GM12878 (cell line): ENCODE data around the gene ATXN1. TPM values are rescaled to one million over a fixed set of nuclear protein-coding genes. Genes with fewer than 3 reads are reported as not detected.

ENCODE experiments used
- ATAC-seq: fragments of 200-7000 bp; cut with Tn5 transposase; 3 replicates; pipeline ENCODE4 v1.9.1; 2020; ENCODE audit warnings: mild to moderate bottlenecking, moderate library complexity
- BruUV-seq: library from RNA; stranded (reverse); fragments of 400-500 nt; replicated peaks from 2 replicates; lab custom pipeline; 2021; lab: Mats Ljungman, UMichigan
- CTCF ChIA-PET: fragments of 300-600 bp; sonication (Branson Sonifier 250); formaldehyde crosslinking; extraction: SDS; loops from one replicate; lab custom pipeline; 2021; ENCODE audit warnings: inconsistent platforms; lab: Yijun Ruan, JAX
- POLR2A ChIA-PET: fragments of 350-600 bp; formaldehyde crosslinking; extraction: SDS; loops from one replicate; lab custom pipeline; 2021; ENCODE audit warnings: inconsistent platforms; lab: Charles Lee
- RAD21 ChIA-PET: fragments of 300-600 bp; sonication (Branson Sonifier 250); formaldehyde crosslinking; loops from one replicate; lab custom pipeline; 2023; ENCODE audit warnings: antibody characterized with exemption; ENCODE audit not compliant: unreplicated experiment; lab: Charles Lee
- SMC1A ChIA-PET: fragments of 300-600 bp; sonication (Branson Sonifier 250); formaldehyde crosslinking; loops from one replicate; lab custom pipeline; 2023; ENCODE audit not compliant: unreplicated experiment, uncharacterized antibody; lab: Charles Lee
- DNase-seq: peaks from one replicate; pipeline ENCODE4 v3.0.0-alpha.2; 2011; ENCODE audit warnings: low read depth, low spot score
- FAIRE-seq: peaks from 3 replicates; lab custom pipeline; 2011; peaks lifted over from hg19 to GRCh38; lab: Jason Lieb, UNC
- H2AFZ ChIP-seq: 2 replicates; pipeline ENCODE4 v1.6.0; 2011; ENCODE audit warnings: low read depth, low read length, control low read depth; ENCODE audit not compliant: control insufficient read depth
- H3K27ac ChIP-seq: 2 replicates; pipeline ENCODE4 v1.5.1; 2011; ENCODE audit warnings: control low read depth; ENCODE audit not compliant: control insufficient read depth, insufficient read depth
- H3K27me3 ChIP-seq, 2 experiments: replicated peaks in 1 of 2; 2 replicates each; pipeline versions ENCODE4 v1.6.0 to v1.6.1; 2011; ENCODE audit warnings: low read length in 1 of 2; ENCODE audit not compliant: control insufficient read depth in 2 of 2, insufficient read depth in 2 of 2
- H3K36me3 ChIP-seq, 2 experiments: 2 replicates each; pipeline ENCODE4 v1.5.1; 2011; ENCODE audit warnings: low read length in 1 of 2; ENCODE audit not compliant: control insufficient read depth in 2 of 2, insufficient read depth in 2 of 2
- H3K4me1 ChIP-seq: 2 replicates; pipeline ENCODE4 v1.6.1; 2011; ENCODE audit warnings: mild to moderate bottlenecking, low read length, moderate library complexity, mixed read lengths; ENCODE audit not compliant: control insufficient read depth, insufficient read depth
- H3K4me2 ChIP-seq: 2 replicates; pipeline ENCODE4 v1.6.0; 2011; ENCODE audit warnings: control low read depth; ENCODE audit not compliant: control insufficient read depth, insufficient read depth
- H3K4me3 ChIP-seq: fragments of 200-600 bp; sonication (generic); 2 replicates; pipeline ENCODE4 v1.5.1; 2016
- H3K79me2 ChIP-seq: 2 replicates; pipeline ENCODE4 v1.6.0; 2011; ENCODE audit warnings: low read length; ENCODE audit not compliant: control insufficient read depth, insufficient read depth
- H3K9ac ChIP-seq: 2 replicates; pipeline ENCODE4 v1.8.0; 2011; ENCODE audit warnings: low read length, control low read depth, mixed read lengths; ENCODE audit not compliant: control insufficient read depth, insufficient read depth
- H3K9me3 ChIP-seq: replicated peaks from 3 replicates; pipeline ENCODE4 v1.5.1; 2011; ENCODE audit warnings: mild to moderate bottlenecking, low read length; ENCODE audit not compliant: control insufficient read depth, insufficient read depth
- H4K20me1 ChIP-seq: 2 replicates; pipeline ENCODE4 v1.6.0; 2011; ENCODE audit not compliant: control insufficient read depth, insufficient read depth
- JUNB ChIP-seq: IDR thresholded peaks from 2 replicates; pipeline ENCODE4 v1.6.1; 2016; ENCODE audit warnings: antibody characterized with exemption, mild to moderate bottlenecking
- NBN ChIP-seq: fragments of 450-650 bp; IDR thresholded peaks from 2 replicates; pipeline ENCODE4 v1.6.1; 2016
- NFYA ChIP-seq: IDR thresholded peaks from 2 replicates; pipeline ENCODE4 v1.6.1; 2011; ENCODE audit warnings: low read depth, mild to moderate bottlenecking, low read length, improper control_type of control experiment, borderline replicate concordance
- TBL1XR1 ChIP-seq: IDR thresholded peaks from 2 replicates; pipeline ENCODE4 v1.6.1; 2012; ENCODE audit warnings: low read depth, low read length, improper control_type of control experiment
- WGBS: methylation state at CpG from one replicate; pipeline ENCODE4 v1.1.6; 2016; ENCODE audit warnings: low lambda C conversion rate; ENCODE audit not compliant: insufficient replicate concordance, insufficient coverage; ENCODE audit errors: missing lambda C conversion rate; 5-methylcytosine and 5-hydroxymethylcytosine counted together
- in situ Hi-C: fragments of 300-500 bp; cut with MboI; formaldehyde crosslinking; loops from 9 replicates; pipeline ENCODE4 v1.14.3; 2018; ENCODE audit warnings: mixed read lengths
- intact Hi-C: fragments of 100-400 bp; cut with micrococcal nuclease; formaldehyde crosslinking; loops from one replicate; pipeline ENCODE4 v1.14.2; 2022; ENCODE audit not compliant: unreplicated experiment
- polyA plus RNA-seq, 11 experiments: library from polyadenylated mRNA; depleted of rRNA in 4 of 11; unstranded in 6 of 11; stranded (reverse) in 5 of 11; fragments of >200 nt; fragmentation: Nextera tagmentation in 4 of 11; fragmentation: Illumina TruSeq in 1 of 11; extraction: Ambion mirVana in 4 of 11; extraction: Trizol in 1 of 11; gene quantifications; 1 replicate in 1 of 11; 2 replicates in 10 of 11; pipeline versions ENCODE4 v1.2.1 to v1.2.3, GENCODE V29; 2011 to 2016; ENCODE audit warnings: inconsistent platforms in 2 of 11, missing spikeins in 2 of 11, low read depth in 1 of 11
- total RNA-seq, 4 experiments: library from RNA; depleted of rRNA in 3 of 4; stranded (reverse); fragments of >200 nt in 3 of 4; fragmentation: Illumina TruSeq in 1 of 4; extraction: Trizol in 1 of 4; gene quantifications; 2 replicates each; pipeline versions ENCODE4 v1.2.1 to v1.2.3, GENCODE V29; 2013 to 2021
- TF ChIP-seq, protein P1 (sequence below): fragments of 450-650 bp; IDR thresholded peaks from 2 replicates; pipeline ENCODE4 v1.6.1; 2017; ENCODE audit warnings: borderline replicate concordance

ATXN1 gene
- total and polyA plus RNA-seq, 10 of the 15 experiments (the other 5 are each of a cell fraction or from before 2014, with no cell fraction given), result 12.2 to 51.2 (median 20.5) TPM

DNA sequence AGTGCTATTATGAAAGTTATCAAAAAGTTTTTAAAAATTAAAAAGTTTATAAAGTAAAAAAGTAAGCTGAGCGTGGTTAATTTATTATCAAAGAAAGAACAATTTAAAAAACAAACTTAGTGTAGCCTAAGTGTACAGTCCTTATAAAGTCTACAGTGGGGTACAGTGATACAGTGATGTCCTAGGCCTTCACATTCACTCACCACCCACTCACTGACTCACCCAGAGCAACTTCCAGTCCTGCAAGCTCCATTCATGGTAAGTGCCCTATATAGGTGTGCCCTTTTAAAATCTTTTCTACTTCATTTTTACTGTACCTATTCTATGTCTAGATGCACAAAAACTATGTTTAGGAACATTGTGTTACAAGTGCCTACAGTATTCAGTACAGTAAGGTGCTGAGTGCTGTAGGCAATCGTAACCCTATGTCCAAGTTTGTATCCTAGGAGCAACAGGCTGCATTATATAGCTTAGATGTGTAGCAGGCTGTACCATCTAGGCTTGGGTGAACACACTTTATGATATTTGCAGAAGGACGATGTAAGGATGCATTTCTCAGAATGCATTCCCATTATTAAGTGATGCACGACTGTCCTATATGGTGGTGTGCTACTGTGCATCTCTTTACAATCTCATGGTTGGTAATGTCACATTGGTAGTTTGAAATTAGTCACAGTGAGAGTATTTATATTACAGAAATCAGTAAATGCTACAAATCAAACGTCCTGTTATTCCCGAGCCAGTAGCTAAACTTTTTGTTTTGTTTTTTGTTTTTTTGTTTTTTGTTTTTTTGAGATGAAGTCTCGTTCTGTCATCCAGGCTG, 364.6 kb downstream of the ATXN1 start:
- H3K79me2 ChIP-seq, result no peaks in the 10 kb centered on the region; the same call in 1 of the 2 replicates
- RAD21 ChIA-PET, result interaction anchor here (0.6 to 1.9 kb wide), 3 partner anchors 17 to 555 kb away, joined by 3 to 6 read pairs (median 4); no protein-coding TSS in a partner anchor
- TF ChIP-seq TBL1XR1, result no peak
- 0 out of 2 replicates have a peak, but pooled peaks have one; percentile 17 for TF ChIP-seq JUNB
- TF ChIP-seq, protein P1, sequence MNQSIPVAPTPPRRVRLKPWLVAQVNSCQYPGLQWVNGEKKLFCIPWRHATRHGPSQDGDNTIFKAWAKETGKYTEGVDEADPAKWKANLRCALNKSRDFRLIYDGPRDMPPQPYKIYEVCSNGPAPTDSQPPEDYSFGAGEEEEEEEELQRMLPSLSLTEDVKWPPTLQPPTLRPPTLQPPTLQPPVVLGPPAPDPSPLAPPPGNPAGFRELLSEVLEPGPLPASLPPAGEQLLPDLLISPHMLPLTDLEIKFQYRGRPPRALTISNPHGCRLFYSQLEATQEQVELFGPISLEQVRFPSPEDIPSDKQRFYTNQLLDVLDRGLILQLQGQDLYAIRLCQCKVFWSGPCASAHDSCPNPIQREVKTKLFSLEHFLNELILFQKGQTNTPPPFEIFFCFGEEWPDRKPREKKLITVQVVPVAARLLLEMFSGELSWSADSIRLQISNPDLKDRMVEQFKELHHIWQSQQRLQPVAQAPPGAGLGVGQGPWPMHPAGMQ, result no peak
- TF ChIP-seq NBN, result no peak
- TF ChIP-seq NFYA, result no peak
- no peak overlapping the region for H3K27ac ChIP-seq
- DNase-seq (no peak), FAIRE-seq (no peak), ATAC-seq (peak; percentile 13; the same call in 2 of the 3 replicates)
- no peaks in the 10 kb centered on the region for H3K27me3 ChIP-seq
- CTCF ChIA-PET, result interaction anchor here (0.7 to 1.6 kb wide), 12 partner anchors 9 to 367 kb away, joined by 3 to 6 read pairs (median 3); no protein-coding TSS in a partner anchor
- no peak overlapping the region for H3K9ac ChIP-seq
- WGBS, result 41% methylated on average over 7 of the region's 7 CpGs
- intact Hi-C loops, result no loop called here
- SMC1A ChIA-PET, result interaction anchor here (1.0 to 5.4 kb wide), 9 partner anchors 10 to 367 kb away, joined by 3 to 24 read pairs (median 4); no protein-coding TSS in a partner anchor
- H3K36me3 ChIP-seq, result peaks cover 1 to 3% of the 10 kb centered on the region in 2 experiments; a peak in 3 of 4 replicates
- POLR2A ChIA-PET, result interaction anchor here (1.1 to 1.8 kb wide), 3 partner anchors 9 to 17 kb away, joined by 3 to 5 read pairs (median 3); no protein-coding TSS in a partner anchor
- in situ Hi-C loops, result no loop called here
- BruUV-seq, result no TSS peak
- no peaks in the 10 kb centered on the region for H4K20me1 ChIP-seq
- no peak overlapping the region for H3K4me2 ChIP-seq
- no peak overlapping the region for H2AFZ ChIP-seq
- H3K9me3 ChIP-seq, result no peaks in the 10 kb centered on the region
- H3K4me3 ChIP-seq, result no peak overlapping the region
- H3K4me1 ChIP-seq, result no peaks in the 10 kb centered on the region
